BE2C (cell line): ENCODE data around the gene KCTD3.

Experiments
- DNase-seq: peaks from one replicate; pipeline ENCODE4 v3.0.0-alpha.2; 2020
- H3K27me3 ChIP-seq: fragments of 250-450 bp; sonication (Bioruptor Pico); 2 replicates; pipeline ENCODE4 v1.5.1; 2020; ENCODE audit warnings: mild to moderate bottlenecking
- H3K36me3 ChIP-seq: fragments of 250-450 bp; sonication (Bioruptor Pico); 2 replicates; pipeline ENCODE4 v1.5.1; 2020; ENCODE audit warnings: mild to moderate bottlenecking
- H3K4me1 ChIP-seq: fragments of 250-450 bp; sonication (Bioruptor Pico); 2 replicates; pipeline ENCODE4 v1.5.1; 2020
- H3K4me3 ChIP-seq: 2 replicates; pipeline ENCODE4 v1.5.1; 2011; ENCODE audit warnings: low read depth, low read length
- H3K9me3 ChIP-seq: fragments of 250-450 bp; sonication (Bioruptor Pico); 2 replicates; pipeline ENCODE4 v1.5.1; 2020
- CTCF ChIP-seq: IDR thresholded peaks from 2 replicates; pipeline ENCODE4 v1.5.1; 2012; ENCODE audit warnings: mild to moderate bottlenecking, low read depth, low read length

The KCTD3 gene

GRCh38 chr1:215612391-215612790, 45.3 kb downstream of the KCTD3 start:
- peaks cover 46% of the 10 kb centered on the region for H3K36me3 ChIP-seq
- H3K4me3 ChIP-seq: no peak overlapping the region
- DNase-seq: no peak
- no peak for TF ChIP-seq CTCF
- peaks cover 3% of the 10 kb centered on the region; the same call in 1 of the 2 replicates for H3K4me1 ChIP-seq
- H3K27me3 ChIP-seq: no peaks in the 10 kb centered on the region
- H3K9me3 ChIP-seq: no peaks in the 10 kb centered on the region

- DNase-seq: no peak
- H3K4me1 ChIP-seq: peaks cover 3% of the 10 kb centered on the region; the same call in 1 of the 2 replicates
- TF ChIP-seq CTCF: no peak
Observed at GRCh38 chr1:215617979-215618378, 50.9 kb downstream of the KCTD3 start.

GRCh38 chr1:215623162-215623561, 56.1 kb downstream of the KCTD3 start:
- Histone ChIP-seq H3K27me3 (no peaks in the 10 kb centered on the region), H3K4me3 (no peak overlapping the region), H3K9me3 (no peaks in the 10 kb centered on the region), H3K4me1 (no peaks in the 10 kb centered on the region), H3K36me3 (peaks cover 22% of the 10 kb centered on the region)
- no peak for TF ChIP-seq CTCF
- DNase-seq: no peak

More at GRCh38 chr1:215617979-215618378, 50.9 kb downstream of the KCTD3 start:
- no peak overlapping the region for H3K4me3 ChIP-seq
- H3K9me3 ChIP-seq: no peaks in the 10 kb centered on the region
- H3K36me3 ChIP-seq: peaks cover 35% of the 10 kb centered on the region
- no peaks in the 10 kb centered on the region for H3K27me3 ChIP-seq

GRCh38 chr1:215625949-215626348, 58.8 kb downstream of the KCTD3 start:
- TF ChIP-seq CTCF: no peak
- H3K4me1 ChIP-seq: no peaks in the 10 kb centered on the region
- peaks cover 4% of the 10 kb centered on the region; the same call in 1 of the 2 replicates for H3K36me3 ChIP-seq
- no peak for DNase-seq
- H3K4me3 ChIP-seq: no peak overlapping the region
- H3K9me3 ChIP-seq: no peaks in the 10 kb centered on the region
- H3K27me3 ChIP-seq: no peaks in the 10 kb centered on the region

GRCh38 chr1:215631040-215631439, 63.9 kb downstream of the KCTD3 start:
- H3K4me1 ChIP-seq: no peaks in the 10 kb centered on the region
- no peaks in the 10 kb centered on the region for H3K27me3 ChIP-seq
- H3K9me3 ChIP-seq: no peaks in the 10 kb centered on the region
- no peak overlapping the region for H3K4me3 ChIP-seq
- no peak for DNase-seq
- H3K36me3 ChIP-seq: no peaks in the 10 kb centered on the region
- no peak for TF ChIP-seq CTCF

- DNase-seq: peak; percentile 67
- no peak for TF ChIP-seq CTCF
- H3K27me3 ChIP-seq: no peaks in the 10 kb centered on the region
Observed at GRCh38 chr1:215631489-215631888, 64.4 kb downstream of the KCTD3 start.

More at GRCh38 chr1:215631489-215631888, 64.4 kb downstream of the KCTD3 start:
- no peaks in the 10 kb centered on the region for H3K36me3 ChIP-seq
- no peaks in the 10 kb centered on the region for H3K4me1 ChIP-seq
- H3K4me3 ChIP-seq: no peak overlapping the region
- H3K9me3 ChIP-seq: no peaks in the 10 kb centered on the region
